NCI-H526 treated with DMSO at 0.1 percent for 48 hours (cell line): ENCODE measurements around the gene RICTOR.

Source experiments
- DNase-seq: peaks from one replicate; lab custom pipeline; 2025; lab: John Stamatoyannopoulos, UW

Gene RICTOR, protein sequence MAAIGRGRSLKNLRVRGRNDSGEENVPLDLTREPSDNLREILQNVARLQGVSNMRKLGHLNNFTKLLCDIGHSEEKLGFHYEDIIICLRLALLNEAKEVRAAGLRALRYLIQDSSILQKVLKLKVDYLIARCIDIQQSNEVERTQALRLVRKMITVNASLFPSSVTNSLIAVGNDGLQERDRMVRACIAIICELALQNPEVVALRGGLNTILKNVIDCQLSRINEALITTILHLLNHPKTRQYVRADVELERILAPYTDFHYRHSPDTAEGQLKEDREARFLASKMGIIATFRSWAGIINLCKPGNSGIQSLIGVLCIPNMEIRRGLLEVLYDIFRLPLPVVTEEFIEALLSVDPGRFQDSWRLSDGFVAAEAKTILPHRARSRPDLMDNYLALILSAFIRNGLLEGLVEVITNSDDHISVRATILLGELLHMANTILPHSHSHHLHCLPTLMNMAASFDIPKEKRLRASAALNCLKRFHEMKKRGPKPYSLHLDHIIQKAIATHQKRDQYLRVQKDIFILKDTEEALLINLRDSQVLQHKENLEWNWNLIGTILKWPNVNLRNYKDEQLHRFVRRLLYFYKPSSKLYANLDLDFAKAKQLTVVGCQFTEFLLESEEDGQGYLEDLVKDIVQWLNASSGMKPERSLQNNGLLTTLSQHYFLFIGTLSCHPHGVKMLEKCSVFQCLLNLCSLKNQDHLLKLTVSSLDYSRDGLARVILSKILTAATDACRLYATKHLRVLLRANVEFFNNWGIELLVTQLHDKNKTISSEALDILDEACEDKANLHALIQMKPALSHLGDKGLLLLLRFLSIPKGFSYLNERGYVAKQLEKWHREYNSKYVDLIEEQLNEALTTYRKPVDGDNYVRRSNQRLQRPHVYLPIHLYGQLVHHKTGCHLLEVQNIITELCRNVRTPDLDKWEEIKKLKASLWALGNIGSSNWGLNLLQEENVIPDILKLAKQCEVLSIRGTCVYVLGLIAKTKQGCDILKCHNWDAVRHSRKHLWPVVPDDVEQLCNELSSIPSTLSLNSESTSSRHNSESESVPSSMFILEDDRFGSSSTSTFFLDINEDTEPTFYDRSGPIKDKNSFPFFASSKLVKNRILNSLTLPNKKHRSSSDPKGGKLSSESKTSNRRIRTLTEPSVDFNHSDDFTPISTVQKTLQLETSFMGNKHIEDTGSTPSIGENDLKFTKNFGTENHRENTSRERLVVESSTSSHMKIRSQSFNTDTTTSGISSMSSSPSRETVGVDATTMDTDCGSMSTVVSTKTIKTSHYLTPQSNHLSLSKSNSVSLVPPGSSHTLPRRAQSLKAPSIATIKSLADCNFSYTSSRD (N-terminal part only)

DNA sequence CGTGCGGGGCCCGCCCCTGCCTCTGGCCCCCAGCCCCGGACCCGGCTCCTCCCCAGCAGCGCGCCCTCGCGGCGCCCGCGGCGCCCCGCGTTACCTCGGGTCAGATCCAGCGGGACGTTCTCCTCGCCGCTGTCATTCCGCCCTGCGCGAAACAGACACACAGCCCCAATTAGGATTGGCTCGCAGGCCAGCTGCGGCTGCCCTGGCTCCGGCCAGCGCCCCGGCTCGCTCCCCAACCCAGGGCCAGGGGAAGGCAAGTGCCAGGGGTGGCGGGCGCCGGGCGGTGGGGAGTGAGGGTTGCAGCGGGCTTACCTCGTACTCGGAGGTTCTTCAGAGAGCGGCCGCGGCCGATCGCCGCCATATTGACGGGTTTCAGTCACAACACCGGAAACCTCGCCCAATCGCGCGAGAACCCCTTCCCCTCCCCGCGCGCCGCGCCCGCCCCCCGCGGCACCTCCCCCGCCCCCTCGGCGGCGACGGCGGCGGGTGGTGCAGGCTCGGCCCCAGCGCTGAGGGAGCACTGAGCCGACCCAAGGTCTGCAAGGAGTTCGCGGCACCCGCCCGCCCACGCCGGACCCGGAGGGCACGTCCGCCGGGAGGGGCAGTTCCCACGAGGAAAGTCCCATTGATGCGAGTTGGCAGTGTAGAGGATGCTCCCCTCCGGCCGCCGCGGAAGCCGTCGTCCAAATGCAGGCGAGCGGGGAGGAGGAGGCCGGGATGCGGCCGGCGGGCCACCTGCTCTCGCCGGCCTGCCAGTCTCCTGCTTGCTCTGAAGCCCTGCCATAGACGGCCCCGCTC is at the start of gene RICTOR:
Gene RICTOR (minus strand): TSS at position 383 of the 798 bp plus-strand sequence. CDS start 22 bp downstream, at position 361.
- DNase-seq = peak; percentile 92

DNA sequence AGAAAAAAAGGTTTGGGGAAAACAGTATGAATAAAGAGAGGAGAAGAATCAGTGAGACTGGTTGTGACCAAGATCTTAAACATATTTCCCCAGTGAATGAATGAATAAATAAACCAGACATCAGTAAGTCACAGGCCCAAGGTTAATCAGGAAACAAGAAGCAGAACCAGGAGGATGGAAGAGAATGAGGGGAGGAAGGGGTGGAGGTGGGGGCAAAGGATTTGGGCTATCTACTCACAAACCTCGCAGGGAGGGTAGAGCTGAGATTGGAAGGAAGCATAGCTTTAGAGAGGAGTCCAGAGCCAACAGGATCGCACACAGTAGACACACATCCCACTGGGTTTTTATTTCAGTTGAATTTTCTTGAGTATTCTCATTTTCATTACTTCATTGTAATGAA is 47.7 kb upstream of the RICTOR start:
- DNase-seq = no peak

DNA sequence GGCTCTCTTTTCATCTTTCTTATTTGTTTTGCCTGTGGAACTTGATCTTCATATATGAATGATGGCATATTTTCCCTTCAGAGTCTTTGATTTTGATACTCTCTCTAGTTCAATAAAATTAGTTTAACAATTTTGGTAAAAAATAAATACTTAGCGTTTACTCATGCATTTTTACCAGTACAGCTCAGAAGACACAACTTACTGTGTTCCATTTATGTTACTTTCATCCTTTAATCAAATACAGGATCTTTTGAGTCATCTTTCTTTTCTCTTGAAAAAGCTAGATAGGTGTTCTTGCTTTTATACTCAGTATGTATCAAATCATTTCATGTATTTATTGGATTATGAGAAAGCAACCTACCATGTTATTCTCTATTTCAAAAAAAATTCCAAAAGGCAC is 47.1 kb upstream of the RICTOR start:
- DNase-seq = no peak

DNA sequence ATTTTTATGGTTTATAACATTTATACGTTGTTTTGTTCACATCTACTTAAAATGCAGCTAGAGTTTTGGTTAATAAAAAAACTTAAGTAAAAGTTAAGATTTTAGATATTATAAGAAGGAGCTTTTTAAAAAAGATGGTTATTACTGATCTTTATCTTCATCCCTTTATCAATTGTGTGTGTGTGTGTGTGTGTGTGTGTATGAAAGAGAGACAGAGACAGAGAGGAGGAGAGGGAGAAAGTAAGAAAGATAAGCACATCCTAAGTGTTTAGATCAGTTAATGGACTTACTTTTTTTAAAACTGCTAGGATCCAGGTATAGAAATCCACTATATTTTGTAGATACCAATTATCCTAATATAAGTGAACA is 45.8 kb upstream of the RICTOR start:
- no peak for DNase-seq

DNA sequence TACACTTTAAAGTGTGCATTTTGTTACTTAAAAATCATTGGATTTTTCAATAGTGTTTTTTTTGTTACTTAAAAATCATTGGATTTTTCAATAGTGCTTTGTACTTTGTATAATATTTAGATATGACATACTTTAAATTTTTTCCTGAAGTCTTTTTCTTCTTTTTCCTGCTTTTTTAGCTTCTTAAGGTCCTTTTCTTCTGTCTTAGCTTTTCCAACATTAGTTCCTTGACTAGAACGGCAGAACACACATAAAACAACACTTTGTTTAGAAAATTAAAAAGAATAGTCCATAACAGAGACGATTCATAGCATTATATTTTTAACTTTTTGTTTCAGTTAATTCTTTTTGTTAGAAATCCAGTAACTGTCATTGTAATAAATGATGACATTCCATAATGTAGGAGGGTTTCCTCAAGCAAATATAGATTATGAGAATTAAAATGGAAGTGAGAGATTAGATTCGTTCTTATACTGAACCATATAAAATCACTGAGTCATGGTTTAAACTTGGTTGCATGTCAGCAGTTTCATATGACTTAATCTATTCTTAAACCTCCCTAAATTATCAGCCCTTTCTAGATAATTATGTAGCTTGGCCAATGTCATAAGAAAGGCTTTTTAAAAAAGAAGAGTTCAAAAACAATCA is 45.3 kb upstream of the RICTOR start:
- no peak for DNase-seq

DNA sequence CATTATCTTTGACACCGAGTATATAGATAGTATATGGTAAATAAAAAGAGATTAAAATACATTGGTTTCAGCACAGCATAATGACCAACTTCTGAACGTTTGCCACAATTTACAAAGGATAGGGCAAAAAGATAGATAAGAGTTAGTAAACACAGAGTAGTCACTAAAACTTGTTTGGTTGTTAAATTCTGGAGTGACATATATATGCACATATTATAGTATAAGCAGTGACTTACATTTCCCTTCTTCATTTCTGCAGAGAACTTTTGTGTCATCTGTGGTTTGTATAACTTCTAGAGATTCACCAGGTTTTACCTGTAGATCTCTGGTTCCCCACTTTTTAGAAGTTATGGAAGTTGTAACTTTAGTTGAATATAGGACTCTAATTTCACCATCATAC is 44.4 kb upstream of the RICTOR start:
- DNase-seq = no peak

DNA sequence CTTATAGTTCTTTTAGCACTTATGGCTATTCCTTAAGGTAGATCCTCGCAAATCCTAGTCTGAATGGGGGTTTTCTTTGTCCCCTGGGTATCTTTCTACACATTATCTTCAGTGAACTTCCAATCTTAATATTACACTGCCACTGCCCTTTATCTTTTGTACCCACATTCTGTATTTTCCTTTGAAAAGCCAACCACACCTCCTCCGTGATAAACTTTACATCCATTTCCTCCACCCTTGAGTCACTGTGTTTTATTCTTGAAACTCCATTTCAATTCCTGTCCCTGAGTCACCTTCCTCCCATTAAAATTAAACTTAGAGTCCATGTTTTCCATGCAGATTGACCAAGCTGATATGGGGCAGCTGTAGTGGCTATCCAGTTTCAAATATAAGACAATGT is 43.2 kb upstream of the RICTOR start:
- DNase-seq = no peak

DNA sequence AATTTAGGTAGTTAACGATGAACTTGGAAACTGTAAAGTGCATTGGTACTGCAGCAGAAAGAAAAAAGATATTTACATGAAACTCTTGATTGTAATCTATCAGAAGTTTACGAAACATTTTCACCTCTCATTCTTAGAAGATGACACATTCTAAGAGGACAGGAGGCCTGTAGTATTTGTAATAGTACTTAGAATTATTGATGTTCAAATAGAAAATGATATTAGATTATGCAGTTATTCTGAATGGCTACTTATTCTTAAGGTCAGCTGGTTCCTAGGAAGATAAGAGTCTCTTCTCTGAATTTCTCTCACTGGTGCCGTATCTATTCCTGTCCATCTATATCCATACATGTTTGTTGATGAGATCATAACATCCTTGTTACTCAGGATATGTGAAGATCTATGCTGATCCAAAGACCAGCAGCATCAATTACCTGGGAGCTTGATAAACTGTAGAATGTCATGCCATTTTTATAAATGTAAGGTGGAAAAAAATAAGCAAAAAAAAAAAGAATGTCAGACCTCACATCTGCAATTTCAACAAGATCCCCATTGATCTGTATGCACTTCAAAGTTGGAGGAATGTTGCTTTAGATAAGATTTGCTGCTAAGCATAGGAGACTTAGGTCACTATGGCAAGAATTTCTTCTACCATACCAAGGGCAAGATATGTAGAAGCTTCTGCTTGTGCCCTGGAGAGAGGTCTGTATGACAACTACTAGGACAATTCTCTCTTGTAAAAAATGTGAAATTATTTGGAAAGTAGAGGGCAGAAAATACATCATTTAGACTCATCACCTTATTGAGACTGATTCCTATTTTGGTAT is 42.4 kb upstream of the RICTOR start:
- no peak for DNase-seq

DNA sequence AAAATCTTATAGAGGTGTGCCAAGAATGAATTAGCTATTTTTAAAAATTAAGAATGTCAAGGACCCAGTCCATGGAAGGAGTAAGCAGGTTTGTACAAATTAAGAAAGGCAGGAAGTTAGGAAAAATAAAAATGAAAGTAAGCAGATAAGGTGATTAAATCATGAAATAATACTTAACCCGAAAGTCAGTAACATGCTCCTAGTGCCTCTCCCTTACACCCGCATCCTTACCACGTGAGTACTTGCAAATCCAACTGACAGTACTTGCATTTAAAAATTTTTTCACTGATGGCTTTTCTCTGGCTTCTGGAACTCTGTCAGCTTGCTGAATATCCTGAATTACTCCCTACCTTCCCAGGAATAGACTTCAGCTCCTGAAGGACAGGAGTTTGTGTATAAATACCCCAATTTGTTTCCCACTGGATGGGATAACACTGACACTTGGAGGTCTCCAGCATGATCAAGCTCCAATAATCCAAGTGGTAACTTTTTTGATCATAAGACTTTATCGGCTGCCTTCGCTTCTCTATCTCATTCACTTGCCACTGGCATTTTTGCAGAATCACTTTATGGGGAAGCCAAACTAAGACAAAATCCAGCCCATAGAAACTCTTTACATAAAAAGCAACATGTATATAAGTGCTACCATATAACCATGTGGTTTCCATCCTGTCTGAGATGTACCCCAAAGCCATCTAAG is 41.6 kb upstream of the RICTOR start:
- DNase-seq = no peak

DNA sequence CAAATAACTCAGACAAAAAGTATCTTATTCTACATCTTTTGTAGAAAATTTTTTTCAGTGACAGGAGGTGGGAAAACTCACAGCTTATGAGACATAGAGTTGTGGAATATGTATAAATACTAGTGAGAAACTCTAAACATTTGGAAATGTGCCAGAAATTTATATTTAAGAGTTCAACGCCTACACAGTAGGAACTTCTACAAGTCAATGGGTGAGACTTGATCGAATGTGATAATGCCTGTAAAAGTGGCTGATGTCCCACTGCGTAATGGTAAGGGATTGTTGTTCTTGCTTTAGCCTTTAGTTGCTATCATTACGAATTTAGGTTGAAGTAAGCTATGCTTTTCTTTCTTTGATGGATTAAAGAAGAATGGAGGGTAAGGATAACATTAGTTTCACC is 40.0 kb upstream of the RICTOR start:
- no peak for DNase-seq

DNA sequence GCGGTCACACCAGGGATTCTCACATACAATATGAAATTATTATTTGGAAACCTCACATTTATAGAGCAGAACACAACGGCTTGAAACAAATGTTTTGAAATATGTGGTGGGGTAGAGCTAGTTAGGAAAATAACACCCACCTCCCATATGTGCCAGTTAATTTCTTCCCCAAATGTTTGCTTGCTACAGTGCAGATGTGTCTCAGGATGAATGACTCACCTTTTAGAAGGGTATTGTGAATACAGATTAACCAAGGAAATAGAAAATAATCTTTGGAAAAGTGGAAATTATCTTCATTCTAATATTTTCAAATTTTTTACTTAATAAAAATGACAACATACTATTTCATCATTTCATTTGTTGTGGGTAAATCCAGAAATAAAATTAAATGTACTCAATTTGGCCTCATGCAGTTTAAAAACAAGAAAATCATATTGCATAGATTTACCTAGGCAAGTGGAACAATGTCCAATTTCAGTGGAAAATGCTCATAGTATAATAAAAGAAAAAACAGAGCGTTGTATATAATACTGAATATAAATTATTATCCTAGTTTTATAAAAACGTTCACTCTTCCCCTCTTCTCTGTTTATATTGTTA is 39.3 kb upstream of the RICTOR start:
- no peak for DNase-seq

DNA sequence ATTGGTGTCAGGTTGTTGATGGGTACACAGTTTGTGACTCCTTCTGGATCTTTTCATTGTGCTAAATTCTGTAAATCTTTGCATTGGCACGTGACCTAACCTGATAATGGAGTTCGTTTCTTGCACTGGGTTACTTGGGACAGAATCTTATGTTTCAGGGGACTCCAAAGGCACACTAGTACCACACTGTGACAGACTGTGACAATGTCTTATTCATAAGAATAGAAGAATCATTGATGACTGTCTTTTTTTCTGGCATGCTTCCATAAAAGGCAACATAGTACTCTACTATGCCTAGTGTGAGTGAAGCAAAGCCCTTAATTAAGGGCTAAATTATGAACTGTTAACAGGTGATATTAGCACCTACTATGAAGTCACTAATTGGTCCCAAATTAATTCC is 35.4 kb upstream of the RICTOR start:
- DNase-seq = no peak

DNA sequence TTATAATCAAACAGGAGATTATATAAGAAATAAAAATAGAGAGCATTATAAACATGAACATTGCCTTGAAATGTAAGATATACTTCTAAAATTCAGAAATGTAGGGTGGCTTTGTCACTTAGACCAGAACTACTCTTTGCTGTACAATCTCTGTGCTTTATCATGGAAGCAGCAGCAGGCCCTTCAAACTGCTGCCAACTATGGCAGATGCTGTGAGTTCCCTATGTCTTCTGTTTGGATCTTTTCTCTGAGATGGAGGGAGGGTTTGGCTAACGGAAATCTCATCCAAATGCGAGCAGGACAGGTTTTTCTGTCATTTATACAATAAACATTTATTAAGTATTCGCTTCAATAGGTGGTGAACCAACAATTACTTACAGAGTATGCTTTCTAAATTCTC is 34.8 kb upstream of the RICTOR start:
- no peak for DNase-seq

DNA sequence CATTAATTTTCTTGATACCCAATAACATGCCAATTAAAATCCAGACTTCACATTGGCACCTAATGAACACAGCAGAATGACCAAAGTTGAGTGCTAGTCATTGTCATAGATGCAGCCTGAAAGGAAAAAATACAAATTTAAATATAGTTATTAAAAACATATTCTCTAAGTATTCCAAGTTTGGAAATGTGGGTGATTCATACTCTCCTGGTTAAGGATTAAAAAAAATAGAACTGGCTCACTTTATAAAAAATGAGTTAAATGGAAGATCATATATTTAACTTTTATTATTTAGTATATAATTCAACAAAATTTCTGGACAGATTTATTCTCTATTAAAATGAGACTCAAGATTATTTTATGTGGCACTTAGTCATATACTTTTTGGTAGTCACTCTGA is 33.2 kb upstream of the RICTOR start:
- no peak for DNase-seq

DNA sequence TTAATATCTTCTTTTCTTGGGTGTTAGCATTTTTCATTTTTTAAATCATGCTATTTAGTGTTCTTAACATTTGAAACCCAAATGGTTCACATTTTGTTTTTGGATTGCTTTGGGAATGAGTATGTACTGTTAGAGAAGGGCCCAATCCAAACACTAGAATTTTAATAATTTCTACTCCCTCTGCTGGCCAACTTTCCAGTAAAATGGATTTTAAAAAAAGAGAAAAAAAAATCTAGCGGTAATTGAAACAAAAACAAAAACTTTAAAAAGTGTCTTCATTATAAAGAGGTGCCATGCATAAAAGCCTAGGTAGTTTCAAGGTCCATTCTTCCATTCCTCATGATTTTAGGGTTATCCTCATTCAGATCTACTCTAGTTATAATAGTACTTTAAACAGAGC is 32.1 kb upstream of the RICTOR start:
- no peak for DNase-seq

DNA sequence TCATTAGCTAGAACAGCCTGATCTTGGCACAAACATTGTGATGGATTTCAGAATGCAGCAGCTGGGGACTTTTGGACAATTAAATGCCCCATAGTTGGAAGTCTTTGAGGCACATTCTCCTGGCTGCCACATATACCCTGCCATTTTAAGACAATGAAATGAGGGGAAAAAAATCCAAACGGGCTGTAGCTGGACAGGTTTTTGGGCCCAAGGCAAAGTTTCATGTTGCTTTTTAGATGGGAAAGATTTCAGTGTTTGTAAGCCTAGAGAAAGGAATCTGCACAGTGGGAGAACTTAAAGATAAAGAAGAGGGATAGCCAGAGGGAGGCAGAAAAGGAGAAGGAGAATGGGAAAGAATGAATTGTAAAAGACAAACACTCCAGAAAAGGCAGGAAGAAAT is 30.0 kb upstream of the RICTOR start:
- DNase-seq = no peak

DNA sequence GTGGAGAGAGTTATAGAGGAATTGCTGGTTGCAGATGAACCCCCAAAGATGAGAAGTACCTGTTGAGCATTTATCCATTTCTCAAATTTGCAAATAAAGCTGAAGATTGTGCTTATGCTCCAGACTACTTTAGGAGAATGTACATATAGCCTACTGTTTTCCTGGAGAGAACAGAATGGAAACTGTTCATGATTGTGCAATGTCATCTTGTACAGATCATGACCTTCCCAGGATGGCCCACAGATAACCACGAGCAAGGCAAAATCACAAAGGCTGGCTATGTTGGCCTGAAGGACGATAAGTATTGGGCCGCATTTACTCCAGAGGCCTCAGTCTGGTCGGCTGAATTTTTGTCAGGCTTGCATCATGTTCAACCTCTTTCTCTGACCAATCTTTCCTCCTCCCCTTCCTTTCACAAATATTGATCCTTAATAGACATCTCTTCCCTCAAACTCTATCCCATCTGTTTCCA is 28.5 kb upstream of the RICTOR start:
- DNase-seq = no peak

DNA sequence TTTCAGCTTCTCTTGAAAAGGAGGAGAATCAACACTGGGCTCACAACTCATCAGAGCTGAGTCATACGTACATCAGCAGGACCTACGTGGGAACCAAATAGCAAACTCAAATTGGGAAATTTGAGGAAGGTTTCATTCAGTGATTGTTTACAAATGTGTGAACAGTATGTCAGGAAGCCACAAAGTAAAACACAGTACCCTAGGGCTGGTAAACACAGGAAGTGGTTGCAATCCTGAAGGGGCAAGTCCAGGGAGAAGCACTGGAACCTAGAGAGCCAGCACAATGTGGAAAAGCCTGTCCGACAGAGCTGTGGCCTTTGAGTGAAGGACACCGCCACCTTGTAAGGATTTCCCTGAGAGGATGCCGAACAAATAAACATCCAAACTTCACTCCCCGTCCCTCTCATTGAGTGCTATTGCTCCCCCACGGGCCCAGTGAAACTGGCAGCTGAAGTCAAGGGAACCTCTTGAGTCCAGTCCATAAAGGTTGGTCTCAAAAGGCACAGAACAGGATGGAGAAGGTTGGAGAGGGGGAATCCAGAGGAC is 26.7 kb upstream of the RICTOR start:
- DNase-seq = no peak
